Progenitor cell of endocrine pancreas (in vitro differentiated cells): ENCODE data around the gene ITSN2. TPM values are rescaled to one million over a fixed set of nuclear protein-coding genes. Genes with fewer than 3 reads are reported as not detected.
A peak's percentile ranks its signal among the peaks of the same experiment; 100 is the strongest.

Experiments
- DNase-seq: peaks from one replicate; pipeline ENCODE4 v3.0.0; 2021; ENCODE audit warnings: low spot score; ENCODE audit not compliant: unreplicated experiment
- H3K27ac Mint-ChIP-seq: 2 replicates; pipeline ENCODE4 v1.8.0; 2021; ENCODE audit warnings: mild to moderate bottlenecking, moderate library complexity, mixed read lengths
- H3K27me3 Mint-ChIP-seq: 2 replicates; pipeline ENCODE4 v1.8.0; 2021; ENCODE audit warnings: mixed read lengths
- H3K36me3 Mint-ChIP-seq: 2 replicates; pipeline ENCODE4 v1.8.0; 2022; ENCODE audit warnings: mixed read lengths; ENCODE audit not compliant: insufficient read depth
- H3K4me1 Mint-ChIP-seq: 2 replicates; pipeline ENCODE4 v1.8.0; 2021; ENCODE audit warnings: low read depth, mixed read lengths
- H3K4me3 Mint-ChIP-seq: 2 replicates; pipeline ENCODE4 v1.8.0; 2021; ENCODE audit warnings: low read depth, mild to moderate bottlenecking, moderate library complexity, mixed read lengths
- H3K9me3 Mint-ChIP-seq: 2 replicates; pipeline ENCODE4 v1.8.0; 2021; ENCODE audit warnings: low read depth, mixed read lengths
- total RNA-seq: library from RNA; stranded (reverse); gene quantifications from 2 replicates; pipeline ENCODE4 v1.2.1, GENCODE V29; 2021
- TF ChIP-seq, protein P1 (sequence below): fragments of 200-600 bp; sonication (generic); IDR thresholded peaks from one replicate; pipeline ENCODE4 v1.5.0; 2021; ENCODE audit warnings: antibody characterized with exemption, mild to moderate bottlenecking; ENCODE audit not compliant: unreplicated experiment

Gene ITSN2
- total RNA-seq, 1 donor from 2014 or later: 26.7 TPM

DNA sequence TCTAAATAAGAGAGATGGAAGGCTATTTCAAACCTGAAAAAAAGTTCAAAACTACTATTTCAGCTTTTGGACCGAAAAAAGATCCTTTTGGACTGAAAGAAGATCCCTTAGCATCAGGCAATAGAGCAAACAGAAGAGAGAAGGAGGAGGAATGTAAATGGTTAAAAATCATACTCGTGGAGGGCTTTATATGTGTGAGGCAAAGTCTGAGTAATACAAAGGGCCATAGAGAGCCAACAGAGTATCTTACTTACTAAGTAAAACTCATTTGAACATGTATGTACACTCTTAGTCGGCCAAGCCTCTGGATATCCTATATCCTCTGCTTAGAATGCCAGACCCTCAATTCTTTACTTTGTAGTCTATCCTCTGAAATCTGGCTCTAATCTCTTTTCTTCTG lies 55.7 kb downstream of the ITSN2 start:
- TF ChIP-seq, protein P1, sequence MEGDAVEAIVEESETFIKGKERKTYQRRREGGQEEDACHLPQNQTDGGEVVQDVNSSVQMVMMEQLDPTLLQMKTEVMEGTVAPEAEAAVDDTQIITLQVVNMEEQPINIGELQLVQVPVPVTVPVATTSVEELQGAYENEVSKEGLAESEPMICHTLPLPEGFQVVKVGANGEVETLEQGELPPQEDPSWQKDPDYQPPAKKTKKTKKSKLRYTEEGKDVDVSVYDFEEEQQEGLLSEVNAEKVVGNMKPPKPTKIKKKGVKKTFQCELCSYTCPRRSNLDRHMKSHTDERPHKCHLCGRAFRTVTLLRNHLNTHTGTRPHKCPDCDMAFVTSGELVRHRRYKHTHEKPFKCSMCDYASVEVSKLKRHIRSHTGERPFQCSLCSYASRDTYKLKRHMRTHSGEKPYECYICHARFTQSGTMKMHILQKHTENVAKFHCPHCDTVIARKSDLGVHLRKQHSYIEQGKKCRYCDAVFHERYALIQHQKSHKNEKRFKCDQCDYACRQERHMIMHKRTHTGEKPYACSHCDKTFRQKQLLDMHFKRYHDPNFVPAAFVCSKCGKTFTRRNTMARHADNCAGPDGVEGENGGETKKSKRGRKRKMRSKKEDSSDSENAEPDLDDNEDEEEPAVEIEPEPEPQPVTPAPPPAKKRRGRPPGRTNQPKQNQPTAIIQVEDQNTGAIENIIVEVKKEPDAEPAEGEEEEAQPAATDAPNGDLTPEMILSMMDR: no peak
- H3K27me3 Mint-ChIP-seq: no peaks in the 10 kb centered on the region
- H3K36me3 Mint-ChIP-seq: peaks cover 17% of the 10 kb centered on the region
- H3K4me3 Mint-ChIP-seq: no peak overlapping the region
- H3K9me3 Mint-ChIP-seq: no peaks in the 10 kb centered on the region
- no peak for DNase-seq
- no peak overlapping the region for H3K27ac Mint-ChIP-seq
- no peaks in the 10 kb centered on the region for H3K4me1 Mint-ChIP-seq

DNA sequence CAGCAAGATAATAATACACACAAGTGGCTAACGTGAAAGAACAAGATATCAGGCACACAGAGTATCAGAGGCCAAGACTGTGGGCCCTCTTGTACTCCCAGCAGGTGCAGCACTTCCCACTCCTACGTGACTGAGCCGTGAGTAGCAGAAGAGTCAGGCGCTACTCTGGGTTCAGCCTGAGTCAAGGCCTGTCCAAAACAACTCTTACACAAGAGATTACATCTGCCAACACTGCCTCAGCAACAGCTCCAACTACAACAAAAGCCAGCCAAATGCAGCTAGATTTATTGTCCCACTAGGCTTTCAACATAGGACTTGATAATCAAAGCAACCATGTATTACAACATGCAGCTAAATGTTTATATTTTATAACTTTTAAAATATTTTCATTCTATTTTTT lies 56.2 kb downstream of the ITSN2 start:
- Mint-ChIP-seq H3K27me3 (no peaks in the 10 kb centered on the region), H3K36me3 (peaks cover 18% of the 10 kb centered on the region), H3K4me3 (no peak overlapping the region), H3K9me3 (no peaks in the 10 kb centered on the region), H3K4me1 (no peaks in the 10 kb centered on the region), H3K27ac (peak overlapping the region; percentile 76)
- DNase-seq: no peak
- TF ChIP-seq, protein P1: no peak

DNA sequence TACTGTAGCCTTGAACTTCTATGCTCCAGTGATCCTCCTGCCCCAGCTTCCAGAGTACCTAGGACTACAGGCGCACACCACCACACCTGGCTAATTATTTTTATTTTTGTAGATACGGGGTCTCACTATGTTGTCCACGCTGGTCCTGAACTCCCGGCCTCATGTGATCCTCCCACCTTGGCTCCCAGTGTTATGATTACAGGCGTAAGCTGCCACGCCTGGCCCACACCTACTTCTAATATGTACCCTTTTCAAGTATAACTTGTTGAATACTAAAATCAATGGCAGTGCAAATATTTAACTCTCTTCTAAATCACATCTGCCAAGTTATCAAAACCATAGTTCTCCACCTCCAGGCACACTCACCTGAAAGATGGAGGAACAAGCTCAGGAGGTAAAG lies 58.7 kb downstream of the ITSN2 start:
- Mint-ChIP-seq H3K27ac (no peak overlapping the region), H3K4me3 (no peak overlapping the region), H3K36me3 (peaks cover 28% of the 10 kb centered on the region), H3K4me1 (no peaks in the 10 kb centered on the region), H3K9me3 (no peaks in the 10 kb centered on the region), H3K27me3 (no peaks in the 10 kb centered on the region)
- TF ChIP-seq, protein P1: no peak
- DNase-seq: no peak

DNA sequence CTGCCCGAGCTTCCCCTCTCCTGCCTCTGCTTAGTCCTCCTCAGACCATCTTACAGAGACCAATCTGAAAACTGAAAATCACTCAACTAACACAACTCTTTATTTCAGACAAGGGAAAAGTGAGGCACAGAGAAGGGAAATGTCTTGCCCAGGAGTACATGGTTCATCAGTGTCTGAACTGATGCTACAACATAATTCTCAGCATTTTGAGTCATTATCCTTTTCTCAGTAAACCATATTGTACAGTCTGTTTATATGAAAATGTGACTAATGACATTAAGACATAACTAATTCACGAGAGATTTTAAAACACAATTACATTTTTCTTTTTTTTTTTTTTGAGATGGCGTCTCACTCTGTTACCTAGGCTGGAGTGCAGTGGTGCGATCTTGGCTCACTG lies 62.7 kb downstream of the ITSN2 start:
- TF ChIP-seq, protein P1: no peak
- no peaks in the 10 kb centered on the region for H3K27me3 Mint-ChIP-seq
- no peak overlapping the region for H3K4me3 Mint-ChIP-seq
- H3K27ac Mint-ChIP-seq: no peak overlapping the region
- peaks cover 39% of the 10 kb centered on the region for H3K36me3 Mint-ChIP-seq
- H3K9me3 Mint-ChIP-seq: no peaks in the 10 kb centered on the region
- no peak for DNase-seq
- no peaks in the 10 kb centered on the region for H3K4me1 Mint-ChIP-seq

DNA sequence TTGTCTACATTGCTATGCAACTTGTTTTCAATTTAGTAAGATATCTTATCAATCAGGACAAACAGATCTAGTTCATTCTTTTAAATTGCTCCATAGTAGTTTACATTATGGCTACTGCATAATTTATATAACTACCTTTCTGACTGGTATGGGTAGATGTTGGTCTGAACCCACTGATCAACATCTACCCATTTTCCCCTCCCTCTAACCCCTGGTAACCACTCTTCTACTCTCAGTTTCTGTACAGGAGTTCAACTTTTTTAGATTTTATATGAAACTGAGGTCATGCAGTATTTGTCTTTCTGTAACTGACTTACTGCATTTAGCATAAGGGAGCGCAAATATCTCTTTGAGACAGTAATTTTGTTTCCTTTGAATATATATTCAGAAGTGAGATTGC lies 73.2 kb downstream of the ITSN2 start:
- no peaks in the 10 kb centered on the region for H3K4me1 Mint-ChIP-seq

More for the DNA sequence above, 73.2 kb downstream of the ITSN2 start:
- no peaks in the 10 kb centered on the region for H3K9me3 Mint-ChIP-seq
- no peak overlapping the region for H3K4me3 Mint-ChIP-seq
- no peak overlapping the region for H3K27ac Mint-ChIP-seq
- TF ChIP-seq, protein P1: no peak
- H3K36me3 Mint-ChIP-seq: peaks cover 14% of the 10 kb centered on the region
- no peaks in the 10 kb centered on the region for H3K27me3 Mint-ChIP-seq
- no peak for DNase-seq
